ENCODE measurements around the gene OTX1. TPM values are rescaled to one million over a fixed set of nuclear protein-coding genes. Genes with fewer than 3 reads are reported as not detected.
"Not testable (repeated sequence)": the region's sequence is repeated elsewhere in the genome, so short reads cannot be mapped to it uniquely, and the experiment has no call there.

Gene OTX1
- 0.68 and 0.81 TPM in 2 replicates for total RNA-seq (2014; rRNA removed; shearing (Covaris generic))

GRCh38 chr2:63050334-63051041 is at the start of gene OTX1:
OTX1 (plus strand) TSS chr2:63050830; CDS start chr2:63052991, 2,161 bp downstream.
- in situ Hi-C loops (cut with HindIII; ENCODE audit: low sequenced_read_pairs): no loop called here
- peak; percentile 45 for DNase-seq (ENCODE audit: low spot score)

- DNase-seq (ENCODE audit: low spot score): no peak
- in situ Hi-C loops (cut with HindIII; ENCODE audit: low sequenced_read_pairs): no loop called here
Observed at GRCh38 chr2:63001576-63001975, 49.1 kb upstream of the OTX1 start.

- in situ Hi-C loops (cut with HindIII; ENCODE audit: low sequenced_read_pairs): no loop called here
Observed at GRCh38 chr2:63003351-63003750, 47.3 kb upstream of the OTX1 start.

GRCh38 chr2:63007813-63008458 is 42.7 kb upstream of the OTX1 start:
- no peak for DNase-seq (ENCODE audit: low spot score)
- in situ Hi-C loops (cut with HindIII; ENCODE audit: low sequenced_read_pairs): no loop called here

More at GRCh38 chr2:63003351-63003750, 47.3 kb upstream of the OTX1 start:
- no peak for DNase-seq (ENCODE audit: low spot score)

- in situ Hi-C loops (cut with HindIII; ENCODE audit: low sequenced_read_pairs): no loop called here
Observed at GRCh38 chr2:63008838-63009237, 41.8 kb upstream of the OTX1 start.

GRCh38 chr2:63009490-63009889 is 41.1 kb upstream of the OTX1 start:
- in situ Hi-C loops (cut with HindIII; ENCODE audit: low sequenced_read_pairs): no loop called here
- DNase-seq (ENCODE audit: low spot score): no peak

More at GRCh38 chr2:63008838-63009237, 41.8 kb upstream of the OTX1 start:
- DNase-seq (ENCODE audit: low spot score): no peak

GRCh38 chr2:63012541-63012940 is 38.1 kb upstream of the OTX1 start:
- in situ Hi-C loops (cut with HindIII; ENCODE audit: low sequenced_read_pairs): no loop called here

GRCh38 chr2:63013438-63013837 is 37.2 kb upstream of the OTX1 start:
- in situ Hi-C loops (cut with HindIII; ENCODE audit: low sequenced_read_pairs): no loop called here
- no peak for DNase-seq (ENCODE audit: low spot score)

More at GRCh38 chr2:63012541-63012940, 38.1 kb upstream of the OTX1 start:
- no peak for DNase-seq (ENCODE audit: low spot score)

- DNase-seq (ENCODE audit: low spot score): no peak
- in situ Hi-C loops (cut with HindIII; ENCODE audit: low sequenced_read_pairs): no loop called here
Observed at GRCh38 chr2:63015389-63015788, 35.2 kb upstream of the OTX1 start.

GRCh38 chr2:63018439-63018838 is 32.2 kb upstream of the OTX1 start:
- no peak for DNase-seq (ENCODE audit: low spot score)
- in situ Hi-C loops (cut with HindIII; ENCODE audit: low sequenced_read_pairs): no loop called here

GRCh38 chr2:63019686-63020085 is 30.9 kb upstream of the OTX1 start:
- in situ Hi-C loops (cut with HindIII; ENCODE audit: low sequenced_read_pairs): not testable (repeated sequence)

GRCh38 chr2:63023444-63023843 is 27.2 kb upstream of the OTX1 start:
- in situ Hi-C loops (cut with HindIII; ENCODE audit: low sequenced_read_pairs): no loop called here

More at GRCh38 chr2:63019686-63020085, 30.9 kb upstream of the OTX1 start:
- not testable (repeated sequence) for DNase-seq (ENCODE audit: low spot score)

GRCh38 chr2:63027220-63027619 is 23.4 kb upstream of the OTX1 start:
- in situ Hi-C loops (cut with HindIII; ENCODE audit: low sequenced_read_pairs): no loop called here
- no peak for DNase-seq (ENCODE audit: low spot score)

More at GRCh38 chr2:63023444-63023843, 27.2 kb upstream of the OTX1 start:
- DNase-seq (ENCODE audit: low spot score): peak; percentile 28

- no peak for DNase-seq (ENCODE audit: low spot score)
- in situ Hi-C loops (cut with HindIII; ENCODE audit: low sequenced_read_pairs): no loop called here
Observed at GRCh38 chr2:63029058-63029457, 21.6 kb upstream of the OTX1 start.

- in situ Hi-C loops (cut with HindIII; ENCODE audit: low sequenced_read_pairs): no loop called here
- no peak for DNase-seq (ENCODE audit: low spot score)
Observed at GRCh38 chr2:63034526-63034925, 16.1 kb upstream of the OTX1 start.

- DNase-seq (ENCODE audit: low spot score): no peak
- in situ Hi-C loops (cut with HindIII; ENCODE audit: low sequenced_read_pairs): no loop called here
Observed at GRCh38 chr2:63035169-63035568, 15.5 kb upstream of the OTX1 start.

GRCh38 chr2:63035660-63036059 is 15.0 kb upstream of the OTX1 start:
- no peak for DNase-seq (ENCODE audit: low spot score)
- in situ Hi-C loops (cut with HindIII; ENCODE audit: low sequenced_read_pairs): no loop called here

GRCh38 chr2:63038034-63038433 is 12.6 kb upstream of the OTX1 start:
- DNase-seq (ENCODE audit: low spot score): no peak
- in situ Hi-C loops (cut with HindIII; ENCODE audit: low sequenced_read_pairs): no loop called here

GRCh38 chr2:63040586-63040985 is 10.0 kb upstream of the OTX1 start:
- in situ Hi-C loops (cut with HindIII; ENCODE audit: low sequenced_read_pairs): no loop called here
- no peak for DNase-seq (ENCODE audit: low spot score)

- in situ Hi-C loops (cut with HindIII; ENCODE audit: low sequenced_read_pairs): no loop called here
- no peak for DNase-seq (ENCODE audit: low spot score)
Observed at GRCh38 chr2:63041592-63041991, 9.0 kb upstream of the OTX1 start.
